ENCODE data around the gene ATG13. TPM values are rescaled to one million over a fixed set of nuclear protein-coding genes. Genes with fewer than 3 reads are reported as not detected.
A peak's percentile ranks its signal among the peaks of the same experiment; 100 is the strongest.

The ATG13 gene
- total and polyA plus RNA-seq, 2 of the 4 experiments (the other 2 are of a cell fraction), result 43.0 to 49.7 TPM

DNA sequence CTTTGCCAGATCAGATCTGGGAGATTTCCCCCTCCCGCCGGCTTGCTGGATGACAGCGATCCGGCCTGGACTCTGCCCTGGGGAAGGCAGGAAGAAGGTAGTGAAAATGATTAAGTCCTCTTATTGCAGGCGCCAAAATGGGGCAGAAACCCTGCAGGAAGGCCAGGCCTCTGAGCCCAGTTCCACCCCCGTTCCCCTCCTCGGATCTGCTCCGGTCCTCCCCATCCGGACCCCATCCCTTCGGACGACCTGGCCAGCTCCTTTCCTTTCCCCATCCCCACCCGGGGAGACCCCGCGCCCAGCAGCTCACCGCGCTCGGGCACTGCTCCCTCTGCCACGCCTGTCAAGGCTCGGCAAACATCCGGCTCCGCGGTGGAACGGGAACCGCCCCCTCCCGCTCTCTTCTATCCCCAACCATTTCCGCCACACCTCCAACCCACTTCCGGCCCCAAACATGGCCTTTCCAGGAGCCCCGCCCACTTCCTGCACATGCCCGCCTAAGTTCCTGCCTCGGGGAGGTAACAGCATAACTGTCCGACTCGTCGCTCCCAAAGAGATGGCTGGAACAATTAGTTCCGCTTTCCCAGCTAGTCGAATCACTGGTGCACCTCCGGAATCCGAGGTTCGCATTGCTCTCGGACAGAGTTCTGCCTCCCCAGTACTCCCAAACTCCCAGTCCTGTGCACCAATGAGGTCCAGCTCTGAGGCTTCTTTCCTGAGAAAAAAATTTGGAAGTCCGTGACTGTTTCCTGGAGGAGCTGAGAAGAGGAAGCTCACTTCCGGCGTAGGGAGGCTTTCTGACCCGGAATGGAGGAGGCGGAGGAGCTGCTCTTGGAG lies 83.1 kb downstream of the ATG13 start, which contains the start of the genes ARHGAP1 and ZNF408:
Gene ARHGAP1 (minus strand): TSS at position 379 of the 837 bp plus-strand sequence. CDS start 4,512 bp downstream, outside the sequence.
Gene ZNF408 (plus strand): TSS at position 791 of the 837 bp plus-strand sequence. CDS start 17 bp downstream, at position 808.
- peak within 1 kb of the TSS; percentile 91 for H3K4me3 ChIP-seq (ENCODE audit: insufficient read depth, low read depth, low read length)
- peak within 1 kb of the TSS; percentile 99 for H3K56ac ChIP-seq (ENCODE audit: extremely low read depth, insufficient read depth, low read length)
- in situ Hi-C loops (cut with MboI; ENCODE audit: low sequenced_read_pairs) (no loop called here), dilution Hi-C loops (cut with HindIII; ENCODE audit: low sequenced_read_pairs, unreplicated experiment) (no loop called here), intact Hi-C loops (cut with micrococcal nuclease) (no loop called here)
- H4K8ac ChIP-seq (ENCODE audit: low read depth in 2 of 2, low read length in 2 of 2), result peak within 1 kb of the TSS; percentile 90 to 99
- peaks cover 12% of the 10 kb centered on the region; the same call in 1 of the 2 replicates for H3K9me1 ChIP-seq (ENCODE audit: insufficient read depth, low read length)
- peak within 1 kb of the TSS; percentile 94 for H3K23ac ChIP-seq (ENCODE audit: low read depth, low read length)
- peak within 1 kb of the TSS; percentile 99 for H3K14ac ChIP-seq (replicated peaks; ENCODE audit: low read depth, low read length)
- peaks cover 8% of the 10 kb centered on the region; the same call in 1 of the 2 replicates for H4K20me1 ChIP-seq (ENCODE audit: insufficient read depth, low read length)
- peak within 1 kb of the TSS; percentile 96 for H3K4me2 ChIP-seq (ENCODE audit: low read depth, low read length)
- POLR2A ChIA-PET (ENCODE audit: unreplicated experiment), result interaction anchor here (0.6 to 1.3 kb wide), 5 partner anchors 10 to 409 kb away, joined by 3 to 5 read pairs (median 3); no protein-coding TSS in a partner anchor
- 0% methylated on average over 20 of the region's 44 CpGs; no CpG with 5 or more reads in 1 of the 2 experiments for WGBS, 2 experiments (ENCODE audit: extremely low coverage in 2 of 2, insufficient read length in 1 of 2)
- peak within 1 kb of the TSS; percentile 83; the same call in 1 of the 2 replicates for H2BK20ac ChIP-seq (ENCODE audit: low read depth, low read length)
- H3K27ac ChIP-seq (ENCODE audit: insufficient read depth, low read length), result peak within 1 kb of the TSS; percentile 98
- H3K9ac ChIP-seq (ENCODE audit: low read depth, low read length), result peak within 1 kb of the TSS; percentile 98
- peak within 1 kb of the TSS; percentile 96 for H2AFZ ChIP-seq (replicated peaks; ENCODE audit: low read length, poor library complexity)
- peak; percentile 98 for TF ChIP-seq MXI1 (IDR thresholded peaks at IDR 0.05; ENCODE audit: borderline replicate concordance, low read depth, low read length)
- peak; percentile 60 for TF ChIP-seq BHLHE40 (IDR thresholded peaks at IDR 0.05; ENCODE audit: low read depth, low read length)
- peak; percentile 77 for TF ChIP-seq USF2 (IDR thresholded peaks at IDR 0.05; ENCODE audit: low read depth, low read length)
- peak; percentile 76; the same call in 1 of the 2 replicates for TF ChIP-seq MAZ (IDR thresholded peaks at IDR 0.05; ENCODE audit: borderline replicate concordance, low read depth, low read length)
- no peak for TF ChIP-seq MAFK (IDR thresholded peaks at IDR 0.05; ENCODE audit: low read depth, low read length)
- TF ChIP-seq ELK1 (IDR thresholded peaks at IDR 0.05; ENCODE audit: borderline replicate concordance, low read depth, low read length), result peak; percentile 98
- no peak for TF ChIP-seq RCOR1 (IDR thresholded peaks at IDR 0.05; ENCODE audit: insufficient replicate concordance, low read length)
- 0 out of 2 replicates have a peak, but pooled peaks have one; percentile 46 for TF ChIP-seq CHD1 (IDR thresholded peaks at IDR 0.05; ENCODE audit: low read depth, low read length)
- peak; percentile 95 for TF ChIP-seq POLR2A (IDR thresholded peaks at IDR 0.05; ENCODE audit: low read depth, low read length)
- H3K36me3 ChIP-seq (ENCODE audit: control insufficient read depth, insufficient read depth, low read length), result peaks cover 40% of the 10 kb centered on the region
- no peaks in the 10 kb centered on the region for H3K27me3 ChIP-seq (ENCODE audit: control insufficient read depth, insufficient read depth, low read length)
- peak within 1 kb of the TSS; percentile 96 for H2BK120ac ChIP-seq (ENCODE audit: low read depth, low read length)
- peak within 1 kb of the TSS; percentile 98 for H4K91ac ChIP-seq (ENCODE audit: insufficient read depth, low read depth, low read length)
- H2AK5ac ChIP-seq (ENCODE audit: low read depth, low read length), result peak within 1 kb of the TSS; percentile 94
- H3K4me1 ChIP-seq (ENCODE audit: control insufficient read depth, insufficient read depth, low read length), result peaks cover 11% of the 10 kb centered on the region
- H3K79me1 ChIP-seq (ENCODE audit: low read depth in 1 of 2, low read length in 2 of 2), result peaks cover 25 to 79% of the 10 kb centered on the region in 2 experiments; a peak in 3 of 4 replicates
- CTCF ChIA-PET, result interaction anchor here (0.6 kb wide), 1 partner anchor 352 kb away, joined by 3 read pairs; no protein-coding TSS in a partner anchor
- no TSS peak for BruUV-seq (replicated peaks)
- H3K18ac ChIP-seq (ENCODE audit: low read depth, low read length), result peak within 1 kb of the TSS; percentile 94
- H3K9me3 ChIP-seq (ENCODE audit: control insufficient read depth, insufficient read depth, low read length), result no peaks in the 10 kb centered on the region
- H2AK9ac ChIP-seq (replicated peaks; ENCODE audit: low read depth, low read length, poor library complexity), result peak within 1 kb of the TSS; percentile 99
- peak; percentile 93 for ATAC-seq (ENCODE audit: low read depth)
- DNase-seq, result peak; percentile 98
- H4K5ac ChIP-seq (ENCODE audit: low read depth, low read length), result peak within 1 kb of the TSS; percentile 96
- peak within 1 kb of the TSS; percentile 97 for H3K4ac ChIP-seq (ENCODE audit: low read depth, low read length)
- H2BK15ac ChIP-seq (ENCODE audit: low read depth, low read length), result peak within 1 kb of the TSS; percentile 82; the same call in 1 of the 3 replicates
- H2BK5ac ChIP-seq (ENCODE audit: low read depth, low read length, poor library complexity, severe bottlenecking), result peak within 1 kb of the TSS; percentile 95

Data from IMR-90 (cell line).